Amygdala (tissue), 56 donors: ENCODE measurements around the gene ACSS3.

Experiments used
- DNase-seq, 56 donors: peaks; one replicate each; lab custom pipeline; 2025; lab: John Stamatoyannopoulos, UW

ACSS3 gene

GRCh38 chr12:81274637-81275529, 197.0 kb downstream of the ACSS3 start:
- DNase-seq, result no peak

DNA sequence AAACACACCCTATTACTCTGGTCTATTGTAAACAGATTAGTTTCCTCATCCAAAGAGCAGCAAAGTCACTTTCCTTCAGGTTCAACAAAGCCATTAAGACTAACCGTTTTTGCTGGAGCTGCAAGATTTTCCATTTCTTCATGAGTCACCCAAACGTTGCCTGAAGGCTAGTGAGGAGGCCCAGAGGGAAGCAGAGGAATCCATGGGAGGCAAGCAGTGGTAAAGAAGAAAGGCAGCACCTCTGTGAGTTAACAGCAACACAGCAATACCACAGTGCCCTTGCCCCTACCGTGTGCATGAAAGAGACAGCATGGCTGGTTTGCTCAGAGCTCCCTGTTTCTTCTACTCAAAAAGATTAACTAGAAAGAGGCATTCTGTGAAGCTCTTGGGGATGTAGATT, 206.3 kb downstream of the ACSS3 start:
- DNase-seq, result no peak

GRCh38 chr12:81288651-81289050, 210.8 kb downstream of the ACSS3 start:
- DNase-seq, result no peak

- peak in 6 of 56 donors; percentile 1 to 9 (median 8) for DNase-seq
Measured at GRCh38 chr12:81294325-81295190, 216.7 kb downstream of the ACSS3 start.

DNA sequence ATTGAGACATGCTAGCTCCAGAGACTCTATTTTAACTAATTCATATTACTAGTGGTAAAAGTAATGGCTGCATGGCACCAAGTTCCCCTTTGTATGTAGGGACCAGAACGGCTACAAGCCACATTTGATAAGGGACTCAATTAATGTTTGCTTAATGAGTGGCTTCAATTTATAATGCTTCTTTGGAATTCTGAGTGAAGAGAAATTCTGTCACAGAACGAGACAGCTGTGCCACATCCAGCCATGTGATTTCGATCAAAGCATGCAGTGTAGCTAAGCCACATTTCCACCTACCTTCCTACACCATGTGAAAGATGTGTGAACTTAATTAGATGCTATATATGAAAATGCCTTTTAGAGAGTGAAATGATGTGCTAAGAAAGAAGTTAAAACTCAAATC, 217.4 kb downstream of the ACSS3 start:
- DNase-seq, result peak in 6 of 56 donors; percentile 2 to 31 (median 19)

- DNase-seq, result peak in 1 of 56 donors; percentile 4
Measured at GRCh38 chr12:81296556-81297305, 218.9 kb downstream of the ACSS3 start.

- no peak for DNase-seq
Measured at GRCh38 chr12:81297601-81298000, 219.7 kb downstream of the ACSS3 start.

- no peak for DNase-seq
Measured at GRCh38 chr12:81300454-81300853, 222.6 kb downstream of the ACSS3 start.

- DNase-seq, result no peak
Measured at GRCh38 chr12:81303935-81304334, 226.1 kb downstream of the ACSS3 start.
